ENCODE results near the gene HIRA.

Gene HIRA

GRCh38 chr22:19407649-19408606 lies 23.6 kb downstream of the HIRA start:
- DNase-seq, result no peak

DNA sequence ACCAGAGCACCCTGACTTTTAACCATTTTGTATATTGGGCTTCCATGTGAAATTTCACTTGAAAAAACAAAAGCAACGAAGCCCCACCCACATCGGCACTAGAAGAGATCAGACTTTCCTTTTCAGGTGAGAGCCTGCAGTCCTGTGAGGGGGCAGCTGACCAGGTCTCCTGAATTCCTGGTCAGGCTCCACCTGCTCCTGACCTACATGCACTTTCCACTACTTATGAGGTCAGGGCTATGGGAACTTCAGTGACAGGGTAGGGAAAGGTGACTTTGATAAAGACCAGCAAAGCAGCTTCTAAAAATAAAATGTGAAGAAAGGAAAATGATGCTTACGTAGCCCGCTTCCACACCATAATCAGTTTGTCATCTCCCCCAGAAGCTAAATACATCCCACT lies 24.7 kb downstream of the HIRA start:
- no peak for DNase-seq

GRCh38 chr22:19406281-19406811 lies 25.2 kb downstream of the HIRA start:
- no peak for DNase-seq

GRCh38 chr22:19405652-19406051 lies 25.9 kb downstream of the HIRA start:
- DNase-seq, result no peak

- DNase-seq, result no peak
These were observed 26.4 kb downstream of the HIRA start for GRCh38 chr22:19405133-19405532.

DNA sequence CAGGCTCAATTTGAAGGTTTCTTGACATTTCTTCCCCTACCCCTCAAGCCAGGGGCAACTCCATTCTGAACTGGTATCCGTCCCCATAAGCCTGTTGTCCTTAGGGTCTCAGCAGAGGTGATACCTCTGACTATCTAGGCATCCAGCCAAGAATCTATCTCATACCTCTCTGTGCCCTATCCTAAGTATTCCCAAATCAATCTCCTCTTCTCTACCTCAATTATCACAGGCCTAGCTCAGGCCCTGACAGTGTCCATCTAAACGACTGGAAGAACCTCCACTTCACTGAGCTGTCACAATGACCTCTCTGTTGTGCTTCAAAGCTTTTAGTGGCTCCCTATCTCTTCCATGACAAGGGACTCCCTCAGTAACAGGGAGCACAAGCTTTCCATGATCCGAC lies 26.9 kb downstream of the HIRA start:
- no peak for DNase-seq

DNA sequence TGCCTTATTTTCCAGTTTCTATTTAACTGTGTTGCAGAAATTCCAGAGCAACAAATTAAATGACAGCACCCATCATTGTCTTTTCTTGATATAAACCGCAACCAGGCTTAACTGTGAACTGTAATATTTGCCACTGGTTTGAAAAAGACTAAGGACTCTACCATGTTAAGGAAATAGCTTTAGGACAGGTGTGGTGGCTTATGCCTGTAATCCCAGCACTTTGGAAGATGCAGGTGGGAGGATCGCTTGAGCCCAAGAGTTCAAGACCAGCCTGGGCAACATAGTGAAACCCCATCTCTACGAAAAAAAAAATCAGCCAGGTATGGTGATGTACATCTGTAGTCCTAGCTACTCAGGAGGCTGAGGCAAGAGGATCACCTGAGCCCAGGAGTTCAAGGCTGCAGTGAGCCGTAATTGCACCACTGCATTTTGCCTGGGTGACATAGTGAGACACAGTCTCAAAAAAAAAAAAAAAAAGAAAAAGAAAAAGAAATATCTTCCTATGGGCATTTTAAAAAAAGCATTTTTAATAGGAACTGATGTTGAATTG lies 28.8 kb downstream of the HIRA start:
- no peak for DNase-seq

DNA sequence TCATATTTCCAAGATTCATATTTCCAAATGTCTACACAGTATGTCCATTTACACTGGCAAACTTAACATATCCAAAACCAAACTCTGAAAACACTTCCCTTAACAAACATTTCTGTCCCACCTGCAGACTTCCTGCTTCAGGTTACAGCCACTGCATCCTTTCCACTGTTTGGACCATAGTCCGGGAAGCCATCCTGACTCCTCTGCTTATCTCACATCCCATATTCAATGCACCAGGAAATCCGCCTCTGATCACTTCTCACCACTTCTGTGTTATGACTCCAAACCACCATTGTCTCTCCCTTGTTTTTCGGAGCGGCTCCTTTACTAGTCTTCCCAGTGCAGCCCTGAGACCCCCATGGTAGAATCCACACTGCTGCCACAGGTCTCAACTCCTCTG lies 30.1 kb downstream of the HIRA start:
- DNase-seq, result no peak

- DNase-seq, result no peak
These were observed 30.7 kb downstream of the HIRA start for GRCh38 chr22:19400881-19401280.

- DNase-seq, result no peak
These were observed 32.9 kb downstream of the HIRA start for GRCh38 chr22:19398652-19399051.

DNA sequence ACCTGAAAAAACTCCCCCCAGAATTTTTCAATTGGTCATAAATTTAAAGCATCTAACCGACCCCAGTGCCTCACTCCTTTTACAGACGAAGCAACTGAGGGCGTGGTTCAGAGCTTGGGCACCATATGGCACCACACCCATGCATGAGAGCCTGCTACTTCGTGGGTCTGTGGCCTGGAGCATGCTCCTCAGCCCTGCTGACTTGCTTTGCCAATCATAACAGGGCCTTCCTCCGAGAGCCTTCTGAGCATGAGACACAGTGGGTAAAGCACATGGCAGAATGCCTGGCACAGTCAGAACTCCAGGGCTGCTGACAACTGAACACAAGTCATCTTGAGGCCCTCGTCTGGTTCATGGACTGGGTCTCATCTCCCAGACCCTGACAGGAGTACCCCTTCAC lies 33.3 kb downstream of the HIRA start:
- no peak for DNase-seq

DNA sequence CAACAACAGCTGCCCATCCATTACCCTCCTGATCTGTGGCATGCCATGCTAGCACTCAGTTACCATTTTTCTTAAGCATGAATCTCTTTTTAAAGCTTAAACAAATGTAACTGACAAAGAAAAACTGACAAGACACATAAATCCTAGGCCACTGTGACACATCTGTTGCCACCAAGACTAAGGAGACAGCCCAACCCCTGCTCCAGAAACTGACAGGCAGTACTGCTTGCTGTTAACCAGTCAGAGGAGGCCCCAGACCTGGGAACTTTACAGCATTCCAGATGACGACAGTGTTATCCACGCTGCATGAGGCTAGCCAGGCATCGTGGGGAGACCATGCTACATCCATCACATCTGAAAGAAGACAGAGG lies 33.8 kb downstream of the HIRA start:
- no peak for DNase-seq

DNA sequence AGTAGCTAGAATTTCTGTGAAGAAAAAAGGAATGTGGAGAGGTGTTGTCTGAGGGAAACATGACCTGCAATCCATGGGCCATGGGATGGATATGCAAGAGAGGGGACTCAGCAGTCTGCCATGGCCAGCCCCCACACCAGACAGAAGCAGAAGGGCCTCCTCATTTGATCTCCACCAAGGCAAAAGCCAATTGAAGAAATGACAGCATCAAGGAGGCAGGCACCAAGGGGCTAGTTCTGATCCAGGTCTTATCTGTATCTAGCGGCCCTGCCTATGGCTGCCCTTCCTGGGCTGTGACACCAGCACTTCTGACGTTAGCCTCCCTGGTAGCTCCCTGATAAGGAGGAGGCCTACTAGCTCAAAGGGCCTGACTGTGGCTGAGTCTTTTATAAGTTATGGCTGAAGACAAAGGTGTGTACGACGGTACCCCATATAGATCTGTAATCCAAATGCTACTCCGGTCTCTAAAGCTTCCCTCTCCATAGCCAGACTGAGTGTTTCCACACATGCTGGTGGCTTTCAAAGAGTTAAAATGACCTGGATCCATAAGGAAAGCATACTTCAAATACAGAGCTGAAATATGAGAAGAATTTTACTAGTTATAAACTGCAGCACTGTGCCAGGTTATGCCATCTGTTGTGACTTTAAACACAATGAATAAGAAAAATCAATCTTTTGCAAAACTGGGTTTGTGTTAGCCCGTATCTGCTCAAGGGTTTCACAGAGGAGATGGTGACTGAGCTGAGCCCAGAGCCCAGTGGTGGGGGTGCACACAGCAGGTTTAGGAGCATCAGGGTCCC lies 34.4 kb downstream of the HIRA start:
- no peak for DNase-seq

DNA sequence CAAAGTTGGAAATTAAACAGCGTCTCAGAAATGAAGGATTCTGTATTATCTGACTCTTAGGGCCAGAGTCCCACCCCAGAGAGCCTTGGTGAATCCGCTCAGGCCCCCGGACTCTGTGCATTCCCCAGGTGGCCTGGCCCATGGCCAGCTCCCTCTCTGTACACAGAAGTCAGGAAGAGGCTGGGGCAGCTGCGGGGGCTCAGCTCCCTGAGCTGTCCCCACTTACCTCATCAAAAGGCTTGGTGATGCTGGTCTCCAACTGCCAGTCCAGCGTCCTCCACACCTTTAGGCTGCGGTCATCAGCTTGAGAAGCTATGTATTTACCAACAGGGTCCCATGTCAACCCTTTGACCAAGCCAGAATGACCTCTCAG lies 35.0 kb downstream of the HIRA start:
- DNase-seq, result no peak

DNA sequence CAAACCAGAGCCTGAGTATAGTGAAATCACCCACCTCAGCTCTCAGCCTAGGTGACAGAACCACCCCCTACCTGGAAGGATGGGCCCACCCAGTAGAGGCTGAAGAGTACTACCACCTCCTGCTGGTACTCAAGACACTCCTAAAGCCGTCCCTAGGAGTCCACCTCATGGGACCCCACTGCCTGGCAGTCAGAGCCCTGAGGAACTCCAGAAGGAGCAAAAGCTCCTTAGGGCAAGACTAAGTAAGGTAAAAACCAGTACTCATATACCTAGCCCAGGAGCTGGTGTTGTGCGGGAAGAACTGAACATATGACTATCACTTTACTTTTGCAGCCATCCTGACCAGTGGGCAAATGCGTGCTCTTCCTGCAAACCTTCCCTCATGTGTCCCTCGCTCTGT lies 36.3 kb downstream of the HIRA start:
- no peak for DNase-seq

- no peak for DNase-seq
These were observed 37.1 kb downstream of the HIRA start for GRCh38 chr22:19394274-19395050.

DNA sequence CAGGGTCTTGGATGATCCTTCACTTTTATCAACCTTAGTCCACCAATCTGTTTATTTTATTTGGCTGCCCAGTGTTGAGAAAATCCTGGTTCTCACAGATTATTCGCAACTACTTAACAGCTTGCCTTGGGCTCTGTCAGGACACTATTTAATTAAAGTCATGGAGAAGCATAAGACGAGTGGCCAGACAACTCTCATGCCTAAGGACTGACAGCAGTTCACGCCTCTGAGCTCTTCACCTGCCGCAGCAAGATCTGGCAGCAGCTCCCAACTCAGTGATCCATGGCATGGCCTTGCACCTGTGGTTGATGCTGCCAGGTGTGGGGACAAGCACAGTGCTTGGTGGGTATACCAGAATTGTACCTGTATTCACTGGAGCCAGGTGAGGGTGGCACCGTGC lies 37.8 kb downstream of the HIRA start:
- no peak for DNase-seq

- no peak for DNase-seq
These were observed 44.0 kb downstream of the HIRA start for GRCh38 chr22:19387575-19387974.

DNA sequence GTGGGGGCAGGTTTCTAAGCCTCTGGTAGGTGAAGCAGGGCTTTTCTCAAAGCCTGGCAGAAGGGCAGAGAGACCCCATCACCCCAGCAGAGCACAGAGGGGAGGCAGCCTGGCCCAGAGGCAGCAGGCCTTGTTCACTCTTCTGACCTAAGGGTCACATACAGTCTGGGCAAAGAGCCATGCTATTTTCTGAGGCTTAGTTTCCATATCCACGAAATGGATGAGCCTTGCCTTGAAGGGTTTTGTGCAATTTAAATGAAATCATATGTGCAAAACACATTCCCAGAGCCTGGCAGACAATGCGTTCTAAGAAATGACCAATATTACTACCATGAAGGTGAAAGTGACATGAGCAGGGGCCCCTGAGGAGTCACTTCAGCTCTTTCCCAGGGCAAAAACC lies 44.5 kb downstream of the HIRA start:
- no peak for DNase-seq

DNA sequence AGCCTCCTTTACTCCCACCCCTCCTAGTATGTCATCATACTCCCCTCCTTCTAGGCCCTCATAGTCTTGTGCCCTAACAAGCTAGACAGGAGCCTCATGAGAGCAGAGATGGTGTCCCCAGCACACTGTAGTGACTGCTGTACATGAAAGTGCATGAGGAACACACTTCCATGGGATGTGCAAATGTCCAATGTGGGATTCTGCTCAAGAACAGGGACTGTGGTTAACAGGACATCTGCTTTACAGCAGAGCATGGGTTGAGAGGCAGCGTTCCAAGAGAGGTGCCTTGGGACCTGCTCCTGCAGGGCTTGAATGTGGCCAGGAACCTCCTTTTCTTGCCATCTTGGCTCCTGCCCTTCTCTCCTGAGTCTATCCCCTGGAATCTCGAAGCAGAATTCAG lies 45.3 kb downstream of the HIRA start:
- no peak for DNase-seq

DNA sequence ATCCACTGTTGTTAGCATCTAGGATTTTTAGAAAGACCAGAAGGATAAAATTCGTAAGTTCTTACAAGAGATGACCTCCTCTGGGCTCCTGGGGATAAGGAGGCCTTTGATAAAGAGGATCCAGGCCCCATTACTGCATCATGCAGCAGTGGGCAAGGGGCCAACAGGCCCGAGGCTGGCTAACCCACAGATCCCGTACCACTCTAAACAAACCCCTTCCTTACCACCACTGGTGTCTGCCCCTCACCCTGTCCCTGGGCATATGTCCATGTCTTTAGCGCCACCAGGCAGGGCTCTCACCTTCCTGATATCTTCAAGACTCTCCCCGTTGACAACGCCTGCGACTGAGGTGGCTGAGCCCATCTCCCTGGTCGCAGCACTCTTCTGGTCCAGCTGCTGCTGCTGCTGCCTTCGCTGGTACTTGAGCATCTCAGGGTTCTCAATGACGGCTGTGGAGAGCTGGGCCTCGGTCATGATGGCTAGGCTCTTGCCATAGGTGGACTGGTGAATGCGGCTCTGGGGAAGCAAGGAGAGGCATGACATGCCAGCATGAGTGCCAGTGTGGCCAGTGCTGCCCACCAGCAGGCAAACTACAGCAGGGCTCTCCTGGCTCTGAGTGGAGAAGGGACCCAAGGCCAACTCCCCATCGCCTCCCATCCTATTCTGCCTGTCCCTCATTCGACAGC lies 46.2 kb downstream of the HIRA start:
- DNase-seq, result no peak

GRCh38 chr22:19383292-19383691 lies 48.2 kb downstream of the HIRA start:
- DNase-seq, result no peak

All from T-helper 9 cell (primary cell).